ENCODE data around the gene GNL3L. TPM values are rescaled to one million over a fixed set of nuclear protein-coding genes. Genes with fewer than 3 reads are reported as not detected.
A peak's percentile ranks its signal among the peaks of the same experiment; 100 is the strongest.

The GNL3L gene, protein sequence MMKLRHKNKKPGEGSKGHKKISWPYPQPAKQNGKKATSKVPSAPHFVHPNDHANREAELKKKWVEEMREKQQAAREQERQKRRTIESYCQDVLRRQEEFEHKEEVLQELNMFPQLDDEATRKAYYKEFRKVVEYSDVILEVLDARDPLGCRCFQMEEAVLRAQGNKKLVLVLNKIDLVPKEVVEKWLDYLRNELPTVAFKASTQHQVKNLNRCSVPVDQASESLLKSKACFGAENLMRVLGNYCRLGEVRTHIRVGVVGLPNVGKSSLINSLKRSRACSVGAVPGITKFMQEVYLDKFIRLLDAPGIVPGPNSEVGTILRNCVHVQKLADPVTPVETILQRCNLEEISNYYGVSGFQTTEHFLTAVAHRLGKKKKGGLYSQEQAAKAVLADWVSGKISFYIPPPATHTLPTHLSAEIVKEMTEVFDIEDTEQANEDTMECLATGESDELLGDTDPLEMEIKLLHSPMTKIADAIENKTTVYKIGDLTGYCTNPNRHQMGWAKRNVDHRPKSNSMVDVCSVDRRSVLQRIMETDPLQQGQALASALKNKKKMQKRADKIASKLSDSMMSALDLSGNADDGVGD
- total RNA-seq (2011; cell fraction: chromatin; rRNA removed; ENCODE audit: low replicate concordance), result 67.3 and 90.0 TPM in 2 replicates
- total RNA-seq (2011; cell fraction: nucleolus; rRNA removed), result 47.0 and 50.0 TPM in 2 replicates
- 41.5 and 47.7 TPM in 2 replicates for total RNA-seq (2011; cell fraction: nucleoplasm; rRNA removed)
- total RNA-seq (2014; rRNA removed) (57.8 and 61.0 TPM in 2 replicates), total RNA-seq (2014; rRNA removed; fragmentation: Illumina TruSeq; extraction: Trizol) (59.8 and 61.0 TPM in 2 replicates), total RNA-seq (2015; rRNA removed; fragmentation: Illumina TruSeq; extraction: Trizol) (53.0 and 54.6 TPM in 2 replicates), total RNA-seq (2021) (73.1 and 81.7 TPM in 2 replicates), polyA plus RNA-seq (2011; rRNA removed) (33.8 and 37.6 TPM in 2 replicates), polyA plus RNA-seq (2014; fragmentation: Illumina TruSeq; extraction: Trizol) (25.0 and 26.8 TPM in 2 replicates), polyA plus RNA-seq (2014; fragmentation: Nextera tagmentation; extraction: Ambion mirVana) (10 to 100 TPM; 11.5 to 11.9 TPM), polyA plus RNA-seq (2014; rRNA removed) (29.2 and 32.8 TPM in 2 replicates), polyA minus RNA-seq (2011; rRNA and poly(A)+ RNA removed) (92.8 and 129 TPM in 2 replicates), Bru-seq, nascent RNA (percentile 84 among the genes with signal in this experiment), BruChase-seq, experiment 1, labeled RNA remaining after a 2-hour chase (percentile 82 among the genes with signal in this experiment), BruChase-seq, experiment 2, labeled RNA remaining after a 6-hour chase (percentile 82 among the genes with signal in this experiment)
- 29.5 and 31.5 TPM in 2 replicates for polyA plus RNA-seq (2011; cell fraction: cytosol; rRNA removed)
- 27.5 and 35.4 TPM in 2 replicates for polyA plus RNA-seq (2011; cell fraction: nucleus; rRNA removed)
- 11.9 and 23.4 TPM in 2 replicates for polyA plus RNA-seq (2012)
- polyA minus RNA-seq (2011; cell fraction: cytosol; rRNA and poly(A)+ RNA removed), result 54.0 and 70.0 TPM in 2 replicates
- 16.2 and 23.8 TPM in 2 replicates for polyA minus RNA-seq (2011; cell fraction: nucleus; rRNA and poly(A)+ RNA removed)
- long read RNA-seq, experiment 1, transcript GNL3L-201 (16 exons, 2,357 nt), result minor isoform, 8 of 51 reads
- long read RNA-seq, experiment 1, transcript GNL3L-202 (16 exons, 2,135 nt), result major isoform, 13 of 51 reads
- long read RNA-seq, experiment 1, partial matches to known transcripts, result 6 of 51 reads
- long read RNA-seq, experiment 1, other reads (novel, unspliced or antisense), result 24 of 51 reads
- long read RNA-seq, experiment 2, partial matches to known transcripts, result 0 of 1 reads
- long read RNA-seq, experiment 2, other reads (novel, unspliced or antisense), result 0 of 1 reads
- long read RNA-seq, experiment 3, partial matches to known transcripts, result 2 of 5 reads
- long read RNA-seq, experiment 3, other reads (novel, unspliced or antisense), result 0 of 5 reads

DNA sequence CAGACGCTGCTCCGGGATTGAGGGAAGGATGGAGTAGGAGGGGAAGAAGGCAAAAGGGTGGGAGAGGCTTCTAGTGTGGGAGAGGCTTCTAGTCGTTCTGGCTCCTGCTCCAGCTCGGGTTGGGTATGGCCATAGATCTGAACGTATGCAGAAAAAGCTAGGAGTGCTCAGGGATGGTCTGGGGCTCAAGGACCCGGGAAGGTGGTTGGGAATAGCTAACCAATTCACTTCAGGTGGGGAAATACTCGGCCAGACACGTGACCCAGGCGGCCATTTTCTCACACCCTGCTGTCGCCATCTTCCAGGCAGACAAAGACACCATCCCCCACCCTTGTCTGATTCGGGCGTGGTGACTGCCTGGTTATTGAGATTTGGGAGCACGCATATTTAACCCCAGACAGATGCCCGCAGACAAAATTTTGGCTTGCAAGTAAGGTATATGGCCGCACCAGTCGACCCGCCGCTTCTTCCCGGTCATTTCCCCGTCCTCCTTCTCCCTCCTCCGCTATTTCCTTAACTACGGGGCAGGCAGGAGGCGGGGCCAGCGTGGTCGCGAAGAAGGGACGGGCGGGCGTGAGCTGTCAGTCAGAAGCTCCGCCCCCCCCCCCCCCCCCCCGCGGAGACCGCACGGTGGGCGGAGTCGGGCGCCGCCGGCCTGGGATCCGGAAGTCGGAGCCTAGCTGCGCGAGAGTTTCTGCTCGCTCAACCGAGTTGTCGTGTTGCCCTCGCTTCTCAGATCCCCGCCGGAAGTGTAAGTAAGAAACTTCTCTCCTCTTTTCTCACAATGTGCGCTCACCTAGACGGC, at the start of gene GNL3L:
GNL3L (plus strand) TSS at position 668 of the 805 bp plus-strand sequence. CDS start 2,348 bp downstream, outside the sequence.
- H3K9me1 ChIP-seq (ENCODE audit: control insufficient read depth, insufficient read depth, low read length), result no peaks in the 10 kb centered on the region
- H2AFZ ChIP-seq (ENCODE audit: low read depth, low read length), result peak within 1 kb of the TSS; percentile 99
- BruUV-seq (replicated peaks), result TSS peak; percentile 96
- H3K9me3 ChIP-seq (replicated peaks; ENCODE audit: control insufficient read depth, insufficient read depth, low read depth, low read length), result peaks cover 6% of the 10 kb centered on the region
- H3K4me1 ChIP-seq (replicated peaks in 1 of 2; ENCODE audit: control insufficient read depth in 2 of 2, insufficient read depth in 2 of 2, low read length in 2 of 2), result peaks cover 4 to 21% of the 10 kb centered on the region in 2 experiments; a peak in 3 of 5 replicates
- intact Hi-C loops (cut with micrococcal nuclease) (no loop called here), in situ Hi-C loops (cut with MboI) (no loop called here)
- H3K27me3 ChIP-seq (ENCODE audit: control insufficient read depth in 2 of 2, insufficient read depth in 2 of 2, low read length in 2 of 2), result no peaks in the 10 kb centered on the region
- DNase-seq (ENCODE audit: extremely low read depth in 1 of 4, low spot score in 3 of 4) (peak; percentile 88 to 93 (median 92)), FAIRE-seq (peak; percentile 83), ATAC-seq (peak; percentile 91)
- H3K9ac ChIP-seq (ENCODE audit: insufficient read depth in 1 of 2, low read depth in 2 of 2, low read length in 2 of 2), result peak within 1 kb of the TSS; percentile 95 to 98
- CTCF ChIA-PET (ENCODE audit: low intra/inter-chr PET ratio), result interaction anchor here (0.6 kb wide), 1 partner anchor 1216 kb away, joined by 5 read pairs; no protein-coding TSS in a partner anchor
- peaks cover 47% of the 10 kb centered on the region for H3K79me2 ChIP-seq (ENCODE audit: control insufficient read depth, insufficient read depth, low read length)
- H4K20me1 ChIP-seq (replicated peaks; ENCODE audit: control insufficient read depth, insufficient read depth, low read length), result no peaks in the 10 kb centered on the region
- peaks cover 35% of the 10 kb centered on the region for H3K36me3 ChIP-seq (ENCODE audit: control insufficient read depth, insufficient read depth, low read length)
- POLR2A ChIA-PET, result interaction anchor here (0.9 to 1.6 kb wide), 2 partner anchors 11 to 110 kb away, joined by 4 to 5 read pairs; no protein-coding TSS in a partner anchor
- WGBS (ENCODE audit: insufficient coverage, low coverage, missing lambda C conversion rate), result 8% methylated on average over 11 of the region's 51 CpGs
- peak within 1 kb of the TSS; percentile 89 for H3K4me3 ChIP-seq
- peak within 1 kb of the TSS; percentile 96 for H3K4me2 ChIP-seq (ENCODE audit: insufficient read depth, low read length)
- H3K27ac ChIP-seq (ENCODE audit: extremely low read depth, low read depth, low read length), result peak within 1 kb of the TSS; percentile 96
- TF ChIP-seq HNRNPLL (IDR thresholded peaks at IDR 0.05; ENCODE audit: low read depth, low read length, poor library complexity, severe bottlenecking) (peak; percentile 78), CBFA2T2 (conservative IDR thresholded peaks at IDR 0.05) (peak; percentile 59), MAFG (tag; conservative IDR thresholded peaks at IDR 0.05) (no peak), AFF4 (CRISPR knock-in tag; IDR thresholded peaks at IDR 0.05) (no peak), FOXK2 (conservative IDR thresholded peaks at IDR 0.05 in 1 of 2, IDR thresholded peaks at IDR 0.05 in 1 of 2; ENCODE audit: low read depth in 2 of 2) (no peak; a peak in 1 of 4 replicates), POLR2G (IDR thresholded peaks at IDR 0.05; ENCODE audit: low read depth, low read length) (peak; percentile 63; the same call in 1 of the 2 replicates), GATAD2A (IDR thresholded peaks at IDR 0.05) (no peak), PRPF4 (IDR thresholded peaks at IDR 0.05; ENCODE audit: insufficient read depth, low read depth, low read length, poor library complexity, severe bottlenecking) (no peak)
